ENCODE measurements around the gene VWA7.

DNA sequence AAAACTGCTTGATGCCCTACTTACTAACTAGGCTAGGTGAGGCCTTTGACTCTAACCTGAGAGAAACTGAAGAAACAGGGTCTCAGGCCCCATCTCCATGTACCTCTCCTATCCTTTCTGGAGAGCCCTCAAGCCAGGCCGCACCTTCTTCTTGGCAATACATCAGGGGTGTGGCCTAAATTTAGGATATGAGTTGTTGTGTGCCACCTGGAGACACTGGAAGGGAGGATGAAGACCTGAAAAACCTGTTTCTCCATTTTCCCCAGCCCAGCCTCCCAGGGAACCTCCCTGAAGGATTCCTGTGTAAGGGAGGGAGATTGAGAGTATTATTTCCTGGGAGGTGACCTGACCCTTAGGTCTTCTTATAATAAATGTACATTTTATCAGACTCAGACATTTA is 58.9 kb downstream of the VWA7 start:
- TF ChIP-seq, protein P1, sequence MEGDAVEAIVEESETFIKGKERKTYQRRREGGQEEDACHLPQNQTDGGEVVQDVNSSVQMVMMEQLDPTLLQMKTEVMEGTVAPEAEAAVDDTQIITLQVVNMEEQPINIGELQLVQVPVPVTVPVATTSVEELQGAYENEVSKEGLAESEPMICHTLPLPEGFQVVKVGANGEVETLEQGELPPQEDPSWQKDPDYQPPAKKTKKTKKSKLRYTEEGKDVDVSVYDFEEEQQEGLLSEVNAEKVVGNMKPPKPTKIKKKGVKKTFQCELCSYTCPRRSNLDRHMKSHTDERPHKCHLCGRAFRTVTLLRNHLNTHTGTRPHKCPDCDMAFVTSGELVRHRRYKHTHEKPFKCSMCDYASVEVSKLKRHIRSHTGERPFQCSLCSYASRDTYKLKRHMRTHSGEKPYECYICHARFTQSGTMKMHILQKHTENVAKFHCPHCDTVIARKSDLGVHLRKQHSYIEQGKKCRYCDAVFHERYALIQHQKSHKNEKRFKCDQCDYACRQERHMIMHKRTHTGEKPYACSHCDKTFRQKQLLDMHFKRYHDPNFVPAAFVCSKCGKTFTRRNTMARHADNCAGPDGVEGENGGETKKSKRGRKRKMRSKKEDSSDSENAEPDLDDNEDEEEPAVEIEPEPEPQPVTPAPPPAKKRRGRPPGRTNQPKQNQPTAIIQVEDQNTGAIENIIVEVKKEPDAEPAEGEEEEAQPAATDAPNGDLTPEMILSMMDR (IDR thresholded peaks at IDR 0.05; ENCODE audit: insufficient read depth, low read depth, low read length) = no peak
- no peak for TF ChIP-seq EZH2 (IDR thresholded peaks at IDR 0.05; ENCODE audit: insufficient read depth, low read length)
